IgD-negative memory B cell (primary cell): ENCODE results near the gene BBOX1. TPM values are rescaled to one million over a fixed set of nuclear protein-coding genes. Genes with fewer than 3 reads are reported as not detected.
"Not testable (repeated sequence)": the region's sequence is repeated elsewhere in the genome, so short reads cannot be mapped to it uniquely, and the experiment has no call there.

Source experiments
- H3K27ac Mint-ChIP-seq, 3 donors: one replicate each; pipeline ENCODE4 v1.8.0; 2020 to 2022; ENCODE audit warnings: mild to moderate bottlenecking in 3 of 3, mixed read lengths in 3 of 3, moderate library complexity in 1 of 3
- H3K27me3 Mint-ChIP-seq: one replicate; pipeline ENCODE4 v1.8.0; 2021; ENCODE audit warnings: mixed read lengths
- H3K36me3 Mint-ChIP-seq: one replicate; pipeline ENCODE4 v1.8.0; 2020; ENCODE audit warnings: mild to moderate bottlenecking, mixed read lengths
- H3K4me1 Mint-ChIP-seq, 3 donors: one replicate each; pipeline ENCODE4 v1.8.0; 2020 to 2022; ENCODE audit warnings: mixed read lengths in 3 of 3, mild to moderate bottlenecking in 1 of 3
- H3K4me3 Mint-ChIP-seq, 4 donors: one replicate each; pipeline ENCODE4 v1.8.0; 2020 to 2022; ENCODE audit warnings: mild to moderate bottlenecking in 4 of 4, mixed read lengths in 4 of 4, moderate library complexity in 3 of 4
- H3K9me3 Mint-ChIP-seq, 3 donors: one replicate each; pipeline ENCODE4 v1.8.0; 2020 to 2021; ENCODE audit warnings: mixed read lengths in 3 of 3, mild to moderate bottlenecking in 1 of 3
- polyA plus RNA-seq: library from polyadenylated mRNA; unstranded; fragments of 300-500 nt; fragmentation: Illumina TruSeq; gene quantifications from one replicate; pipeline ENCODE4 v1.2.3, GENCODE V29; 2021

The BBOX1 gene
- polyA plus RNA-seq, 1 donor from 2014 or later: not detected

GRCh38 chr11:27153136-27153535, 112.5 kb downstream of the BBOX1 start:
- no peak overlapping the region for H3K4me3 Mint-ChIP-seq
- H3K4me1 Mint-ChIP-seq: no peaks in the 10 kb centered on the region
- no peak overlapping the region for H3K27ac Mint-ChIP-seq
- H3K36me3 Mint-ChIP-seq: no peaks in the 10 kb centered on the region
- peaks cover 0 to 2% (median 0%) of the 10 kb centered on the region in 3 donors for H3K9me3 Mint-ChIP-seq
- H3K27me3 Mint-ChIP-seq: peaks cover 1% of the 10 kb centered on the region

GRCh38 chr11:27158456-27159334, 118.1 kb downstream of the BBOX1 start:
- Mint-ChIP-seq H3K27ac (no peak overlapping the region), H3K36me3 (no peaks in the 10 kb centered on the region)

GRCh38 chr11:27159335-27159679, 118.7 kb downstream of the BBOX1 start:
- no peaks in the 10 kb centered on the region for H3K36me3 Mint-ChIP-seq
- no peaks in the 10 kb centered on the region for H3K4me1 Mint-ChIP-seq
- no peaks in the 10 kb centered on the region for H3K9me3 Mint-ChIP-seq
- no peak overlapping the region for H3K4me3 Mint-ChIP-seq
- H3K27me3 Mint-ChIP-seq: peaks cover 2% of the 10 kb centered on the region
- no peak overlapping the region for H3K27ac Mint-ChIP-seq

More at GRCh38 chr11:27158456-27159334, 118.1 kb downstream of the BBOX1 start:
- Mint-ChIP-seq H3K9me3 (no peaks in the 10 kb centered on the region), H3K4me1 (no peaks in the 10 kb centered on the region), H3K4me3 (no peak overlapping the region), H3K27me3 (peaks cover 2% of the 10 kb centered on the region)

GRCh38 chr11:27161071-27161470, 120.5 kb downstream of the BBOX1 start:
- H3K4me1 Mint-ChIP-seq: no peaks in the 10 kb centered on the region
- no peaks in the 10 kb centered on the region for H3K36me3 Mint-ChIP-seq
- no peaks in the 10 kb centered on the region for H3K9me3 Mint-ChIP-seq
- H3K27ac Mint-ChIP-seq: no peak overlapping the region
- no peak overlapping the region for H3K4me3 Mint-ChIP-seq
- H3K27me3 Mint-ChIP-seq: peaks cover 2% of the 10 kb centered on the region

- Mint-ChIP-seq H3K9me3 (no peaks in the 10 kb centered on the region), H3K27ac (no peak overlapping the region), H3K36me3 (no peaks in the 10 kb centered on the region), H3K27me3 (peaks cover 2% of the 10 kb centered on the region), H3K4me3 (no peak overlapping the region), H3K4me1 (no peaks in the 10 kb centered on the region)
Observed at GRCh38 chr11:27162237-27162636, 121.6 kb downstream of the BBOX1 start.

GRCh38 chr11:27166130-27166529, 125.5 kb downstream of the BBOX1 start:
- Mint-ChIP-seq H3K9me3 (peaks cover 0 to 4% (median 0%) of the 10 kb centered on the region in 3 donors), H3K27ac (no peak overlapping the region), H3K27me3 (no peaks in the 10 kb centered on the region), H3K36me3 (no peaks in the 10 kb centered on the region), H3K4me1 (no peaks in the 10 kb centered on the region), H3K4me3 (no peak overlapping the region)

- H3K36me3 Mint-ChIP-seq: no peaks in the 10 kb centered on the region
- H3K9me3 Mint-ChIP-seq: peaks cover 0 to 4% (median 0%) of the 10 kb centered on the region in 3 donors
- H3K27ac Mint-ChIP-seq: no peak overlapping the region
- H3K27me3 Mint-ChIP-seq: no peaks in the 10 kb centered on the region
- no peak overlapping the region for H3K4me3 Mint-ChIP-seq
- no peaks in the 10 kb centered on the region for H3K4me1 Mint-ChIP-seq
Observed at GRCh38 chr11:27171376-27171958, 130.9 kb downstream of the BBOX1 start.

GRCh38 chr11:27173545-27173944, 132.9 kb downstream of the BBOX1 start:
- Mint-ChIP-seq H3K27ac (no peak overlapping the region), H3K27me3 (no peaks in the 10 kb centered on the region), H3K4me1 (no peaks in the 10 kb centered on the region), H3K9me3 (peaks cover 0 to 4% (median 0%) of the 10 kb centered on the region in 3 donors), H3K36me3 (no peaks in the 10 kb centered on the region), H3K4me3 (no peak overlapping the region)

GRCh38 chr11:27174021-27174420, 133.4 kb downstream of the BBOX1 start:
- no peak overlapping the region for H3K4me3 Mint-ChIP-seq
- H3K36me3 Mint-ChIP-seq: no peaks in the 10 kb centered on the region
- no peaks in the 10 kb centered on the region for H3K27me3 Mint-ChIP-seq
- H3K9me3 Mint-ChIP-seq: peaks cover 0 to 2% (median 0%) of the 10 kb centered on the region in 3 donors
- H3K4me1 Mint-ChIP-seq: no peaks in the 10 kb centered on the region
- no peak overlapping the region for H3K27ac Mint-ChIP-seq

- no peaks in the 10 kb centered on the region for H3K27me3 Mint-ChIP-seq
- H3K9me3 Mint-ChIP-seq: no peaks in the 10 kb centered on the region
- H3K4me3 Mint-ChIP-seq: no peak overlapping the region
- no peaks in the 10 kb centered on the region for H3K4me1 Mint-ChIP-seq
- H3K36me3 Mint-ChIP-seq: no peaks in the 10 kb centered on the region
- no peak overlapping the region for H3K27ac Mint-ChIP-seq
Observed at GRCh38 chr11:27174672-27175210, 134.1 kb downstream of the BBOX1 start.

GRCh38 chr11:27175562-27175961, 134.9 kb downstream of the BBOX1 start:
- H3K4me3 Mint-ChIP-seq, H3K36me3 Mint-ChIP-seq, H3K27me3 Mint-ChIP-seq, H3K27ac Mint-ChIP-seq, H3K9me3 Mint-ChIP-seq, H3K4me1 Mint-ChIP-seq: not testable (repeated sequence)

Other genes starting within 250 kb of the BBOX1 start
- gene FIBIN, start 46.7 kb upstream of the BBOX1 start, polyA plus RNA-seq: not detected